ENCODE data around the gene NEK10.
"Not testable (repeated sequence)": the region's sequence is repeated elsewhere in the genome, so short reads cannot be mapped to it uniquely, and the experiment has no call there.

NEK10 gene, protein sequence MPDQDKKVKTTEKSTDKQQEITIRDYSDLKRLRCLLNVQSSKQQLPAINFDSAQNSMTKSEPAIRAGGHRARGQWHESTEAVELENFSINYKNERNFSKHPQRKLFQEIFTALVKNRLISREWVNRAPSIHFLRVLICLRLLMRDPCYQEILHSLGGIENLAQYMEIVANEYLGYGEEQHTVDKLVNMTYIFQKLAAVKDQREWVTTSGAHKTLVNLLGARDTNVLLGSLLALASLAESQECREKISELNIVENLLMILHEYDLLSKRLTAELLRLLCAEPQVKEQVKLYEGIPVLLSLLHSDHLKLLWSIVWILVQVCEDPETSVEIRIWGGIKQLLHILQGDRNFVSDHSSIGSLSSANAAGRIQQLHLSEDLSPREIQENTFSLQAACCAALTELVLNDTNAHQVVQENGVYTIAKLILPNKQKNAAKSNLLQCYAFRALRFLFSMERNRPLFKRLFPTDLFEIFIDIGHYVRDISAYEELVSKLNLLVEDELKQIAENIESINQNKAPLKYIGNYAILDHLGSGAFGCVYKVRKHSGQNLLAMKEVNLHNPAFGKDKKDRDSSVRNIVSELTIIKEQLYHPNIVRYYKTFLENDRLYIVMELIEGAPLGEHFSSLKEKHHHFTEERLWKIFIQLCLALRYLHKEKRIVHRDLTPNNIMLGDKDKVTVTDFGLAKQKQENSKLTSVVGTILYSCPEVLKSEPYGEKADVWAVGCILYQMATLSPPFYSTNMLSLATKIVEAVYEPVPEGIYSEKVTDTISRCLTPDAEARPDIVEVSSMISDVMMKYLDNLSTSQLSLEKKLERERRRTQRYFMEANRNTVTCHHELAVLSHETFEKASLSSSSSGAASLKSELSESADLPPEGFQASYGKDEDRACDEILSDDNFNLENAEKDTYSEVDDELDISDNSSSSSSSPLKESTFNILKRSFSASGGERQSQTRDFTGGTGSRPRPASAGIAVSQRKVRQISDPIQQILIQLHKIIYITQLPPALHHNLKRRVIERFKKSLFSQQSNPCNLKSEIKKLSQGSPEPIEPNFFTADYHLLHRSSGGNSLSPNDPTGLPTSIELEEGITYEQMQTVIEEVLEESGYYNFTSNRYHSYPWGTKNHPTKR

DNA sequence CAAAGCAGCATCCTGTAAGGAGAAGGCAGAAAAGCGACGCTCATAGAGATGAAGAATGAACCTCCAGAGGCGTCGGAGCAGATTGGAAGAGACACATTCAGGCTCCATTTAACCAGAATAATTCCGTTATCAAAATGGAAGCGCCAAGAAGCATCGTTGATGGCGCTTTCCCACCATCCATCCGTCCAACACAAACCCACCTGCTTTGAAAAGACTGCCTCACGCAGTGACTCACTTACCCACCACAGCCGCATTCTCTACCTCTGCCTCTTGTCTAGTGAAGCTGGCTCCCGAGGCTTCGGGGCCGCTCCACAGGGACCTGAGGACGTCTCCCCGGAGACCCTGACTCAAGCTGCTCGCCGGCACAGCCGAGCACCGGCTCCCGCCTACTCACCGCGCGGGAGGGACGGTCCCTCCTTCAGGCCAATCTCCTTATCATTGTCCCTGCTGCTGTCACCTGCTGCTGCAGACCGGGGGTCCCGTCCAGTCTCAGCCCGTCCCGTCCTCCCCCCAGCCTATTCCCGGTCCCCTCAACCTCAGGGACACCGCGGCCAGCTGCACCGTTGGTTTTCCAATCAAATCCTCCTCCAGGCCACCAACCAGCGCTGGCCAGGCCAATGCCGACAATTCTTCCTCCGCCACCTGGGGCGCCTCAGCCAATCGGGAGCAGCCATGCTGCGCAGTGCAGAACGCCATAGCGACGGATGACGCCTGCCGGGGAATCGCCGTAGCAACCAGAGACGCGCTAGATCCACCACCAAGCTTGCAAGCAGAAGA lies at the start of gene NEK10:
Gene NEK10 (minus strand): TSS at position 553 of the 777 bp plus-strand sequence. CDS start 16,501 bp downstream, outside the sequence.
- DNase-seq = peak; percentile 75

DNA sequence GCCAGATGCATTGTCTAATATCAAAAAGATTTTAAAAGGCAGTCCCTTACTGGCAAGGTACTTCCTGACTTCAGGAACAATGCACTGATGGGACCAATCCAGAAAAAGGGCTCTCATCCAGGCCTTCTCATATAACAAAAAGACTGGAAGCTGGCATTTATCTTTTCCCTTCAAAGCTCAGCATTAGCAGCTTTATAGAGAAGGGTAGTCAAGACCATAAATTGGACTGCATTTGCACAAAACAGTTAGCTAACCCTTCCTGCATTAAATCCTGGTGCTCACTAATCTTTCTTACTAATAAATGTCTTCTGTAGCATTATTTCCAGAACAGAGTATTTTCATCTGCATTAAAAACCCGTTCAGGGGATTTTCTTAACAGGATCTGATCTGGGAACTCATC lies 46.0 kb upstream of the NEK10 start:
- DNase-seq = no peak

DNA sequence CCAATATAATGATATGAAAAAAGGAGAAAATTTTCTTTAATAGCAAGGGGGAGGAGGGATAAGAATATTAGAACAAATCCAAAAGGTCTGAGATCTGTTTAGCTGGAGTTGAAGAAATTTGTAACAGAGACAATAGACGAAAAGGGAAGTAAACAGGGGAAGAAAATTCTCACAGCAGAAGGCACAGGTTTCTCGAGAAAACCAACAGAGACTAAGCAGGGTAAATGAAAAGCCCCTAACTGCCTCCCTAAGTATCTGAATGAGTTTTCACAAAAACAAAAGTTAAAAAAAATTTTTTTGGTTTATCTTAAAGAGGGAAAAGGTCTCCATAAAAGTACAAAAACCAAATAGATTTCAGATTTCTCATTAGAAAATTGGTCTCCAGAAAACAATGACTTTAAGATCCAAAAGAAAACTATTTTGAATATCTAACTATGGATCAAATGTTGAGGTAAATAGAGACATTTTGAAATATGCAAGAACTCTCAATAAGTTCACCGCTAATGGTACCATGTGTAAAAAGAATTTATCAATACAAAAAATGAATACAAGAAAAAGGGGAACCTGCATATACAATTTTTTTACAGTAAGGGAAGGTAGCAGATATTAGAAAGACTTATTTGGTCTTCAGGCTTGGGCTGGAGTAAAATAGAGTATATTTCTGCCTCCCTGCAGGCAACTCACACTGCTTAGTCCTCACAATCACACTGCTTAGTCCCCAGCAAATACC lies 23.9 kb upstream of the NEK10 start:
- no peak for DNase-seq

DNA sequence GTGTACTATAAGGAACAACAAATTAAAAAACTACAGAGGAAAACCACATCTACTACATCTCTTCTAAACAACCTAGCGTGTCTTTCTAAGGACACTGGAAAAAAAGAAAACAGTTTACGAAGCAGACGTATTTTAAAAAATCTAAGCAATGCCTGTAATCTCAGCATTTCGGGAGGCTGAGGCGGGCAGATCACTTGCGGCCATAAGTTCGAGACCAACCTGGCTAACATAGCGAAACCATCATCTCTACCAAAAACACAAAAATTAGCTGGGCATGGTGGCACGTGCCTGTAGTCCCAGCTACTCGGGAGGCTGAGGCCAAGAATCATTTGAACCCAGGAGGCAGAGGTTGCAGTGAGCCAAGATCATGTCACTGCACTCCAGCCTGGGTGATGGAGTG lies 23.2 kb upstream of the NEK10 start:
- not testable (repeated sequence) for DNase-seq

DNA sequence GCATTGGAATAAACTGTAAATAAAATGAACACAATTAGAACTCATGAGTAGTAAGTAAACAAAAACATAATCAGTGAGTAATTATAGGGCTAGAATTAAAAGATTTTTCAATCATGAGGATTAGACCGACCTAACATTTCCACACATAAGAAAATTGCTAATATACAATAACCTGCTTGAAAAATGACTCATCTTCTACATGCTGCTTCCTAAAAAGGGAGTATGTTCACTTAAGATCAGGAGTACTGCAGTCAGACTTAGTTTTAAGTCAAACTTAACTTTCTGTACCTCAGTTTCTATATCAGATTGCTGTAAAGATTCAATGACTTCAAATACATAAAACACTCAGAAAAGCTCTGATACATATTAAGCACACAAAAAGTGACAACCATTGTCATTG lies 22.6 kb upstream of the NEK10 start:
- DNase-seq = no peak

DNA sequence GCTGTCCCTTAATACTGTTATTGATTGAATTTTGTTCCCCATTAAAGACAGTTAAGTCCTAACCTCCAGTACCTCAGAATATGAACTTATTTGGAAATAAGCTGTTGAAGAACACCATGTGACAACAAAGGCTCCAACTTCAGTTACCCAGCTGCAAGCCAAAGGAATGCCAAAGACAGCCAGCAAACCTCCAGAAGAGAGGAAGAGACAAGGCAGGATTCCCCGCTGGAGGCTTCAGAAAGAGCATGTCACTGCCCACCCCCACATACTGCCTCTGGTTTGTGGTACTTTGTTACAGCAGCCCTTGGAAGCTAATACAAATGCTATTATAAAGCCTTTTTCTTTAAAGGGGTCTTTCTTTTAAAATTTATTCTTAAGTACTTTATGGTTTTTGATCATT lies 18.4 kb upstream of the NEK10 start:
- no peak for DNase-seq

DNA sequence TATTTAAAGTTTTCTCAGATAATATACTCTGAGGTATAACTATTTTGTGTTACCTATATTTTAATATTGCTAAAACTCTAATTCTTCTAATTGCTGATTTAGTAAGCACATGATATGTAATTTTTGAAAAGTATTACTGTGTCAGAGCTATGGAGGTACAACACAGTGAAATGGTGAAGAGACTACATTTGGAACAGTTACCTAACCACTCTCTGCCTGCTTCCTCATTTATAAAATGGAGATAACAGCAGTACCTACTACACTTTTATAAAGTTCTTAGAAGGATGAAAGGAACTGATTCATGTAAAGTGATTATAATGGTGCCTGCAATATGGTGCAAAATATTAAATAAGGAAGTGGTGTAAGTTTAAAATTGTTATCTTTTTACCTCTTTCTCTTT lies 16.3 kb upstream of the NEK10 start:
- no peak for DNase-seq

DNA sequence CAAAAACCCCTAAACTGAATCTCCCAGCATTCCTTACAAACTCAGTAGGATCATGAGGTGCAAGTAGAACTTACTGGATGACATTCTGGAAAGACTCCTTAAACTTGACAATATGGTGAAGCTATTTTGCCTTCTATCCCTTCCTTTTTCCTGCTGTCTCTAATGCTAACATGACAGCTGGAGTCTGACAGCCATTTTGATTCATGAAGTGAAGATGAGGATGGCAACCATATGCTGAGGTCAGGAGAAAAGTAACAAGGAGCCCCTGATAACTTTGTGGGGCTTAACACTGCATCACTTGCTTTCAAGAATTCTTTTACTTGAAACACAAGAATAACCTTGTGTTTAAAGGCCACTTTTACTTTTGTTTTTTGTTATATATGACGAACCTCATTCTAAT lies 15.0 kb upstream of the NEK10 start:
- DNase-seq = no peak

DNA sequence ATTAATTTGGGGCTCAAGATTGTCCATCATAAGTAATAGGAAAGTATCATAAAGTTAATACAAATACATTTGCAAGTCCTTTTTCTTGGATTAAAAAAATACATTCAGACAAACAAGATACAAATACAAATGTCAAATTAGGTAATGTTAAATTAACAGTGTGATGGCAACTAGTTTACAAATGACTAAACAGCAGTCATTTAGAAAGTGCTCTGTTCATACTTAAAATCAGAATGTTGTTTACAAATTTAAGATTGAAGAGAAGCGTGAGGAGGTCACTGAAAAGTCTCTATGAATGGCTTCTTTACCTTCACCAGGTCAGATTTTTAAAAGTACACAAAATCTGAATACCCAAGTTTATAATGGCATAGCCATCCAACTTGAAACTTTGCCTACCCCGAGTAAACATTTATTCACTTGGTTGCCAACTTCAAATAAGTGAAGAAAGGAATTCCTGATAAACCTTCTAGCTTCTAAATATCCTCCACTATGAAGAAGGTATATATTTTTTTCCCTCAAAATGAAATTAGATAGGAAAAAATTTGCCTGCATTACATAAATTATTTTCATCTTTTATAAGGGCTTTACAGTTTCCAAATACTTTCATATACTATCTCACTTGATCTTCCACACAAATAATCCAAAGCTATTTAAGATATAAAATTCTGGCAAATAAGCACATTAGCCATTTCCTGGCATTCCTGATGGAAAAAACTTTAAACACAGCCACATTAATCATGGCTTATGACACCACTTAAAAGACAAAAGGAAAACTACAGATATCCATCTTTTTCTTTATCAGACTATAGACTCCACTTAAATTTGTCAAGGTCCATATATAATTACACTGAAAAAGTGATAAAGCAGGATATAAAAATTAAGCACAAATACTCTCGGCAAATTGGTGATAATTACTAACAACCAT lies 11.5 kb upstream of the NEK10 start:
- no peak for DNase-seq

DNA sequence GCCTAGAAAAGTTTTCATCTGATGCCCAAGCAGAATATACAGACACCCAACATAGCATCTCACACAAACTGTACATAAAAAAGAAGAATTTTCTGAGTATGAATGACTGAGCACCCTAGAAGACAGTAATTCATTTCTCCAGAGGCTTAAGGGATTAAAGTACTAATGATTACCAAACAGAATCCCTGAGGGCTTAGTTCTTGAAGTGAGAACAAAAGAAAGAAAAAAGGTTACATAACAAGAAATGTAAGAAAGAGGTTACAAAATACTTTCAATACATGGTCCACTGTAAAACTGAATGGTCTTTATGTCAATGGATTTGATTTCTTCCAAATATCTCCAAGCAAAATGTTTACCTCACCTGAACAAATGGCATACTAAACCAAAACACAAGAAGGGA lies 9.1 kb upstream of the NEK10 start:
- DNase-seq = no peak

DNA sequence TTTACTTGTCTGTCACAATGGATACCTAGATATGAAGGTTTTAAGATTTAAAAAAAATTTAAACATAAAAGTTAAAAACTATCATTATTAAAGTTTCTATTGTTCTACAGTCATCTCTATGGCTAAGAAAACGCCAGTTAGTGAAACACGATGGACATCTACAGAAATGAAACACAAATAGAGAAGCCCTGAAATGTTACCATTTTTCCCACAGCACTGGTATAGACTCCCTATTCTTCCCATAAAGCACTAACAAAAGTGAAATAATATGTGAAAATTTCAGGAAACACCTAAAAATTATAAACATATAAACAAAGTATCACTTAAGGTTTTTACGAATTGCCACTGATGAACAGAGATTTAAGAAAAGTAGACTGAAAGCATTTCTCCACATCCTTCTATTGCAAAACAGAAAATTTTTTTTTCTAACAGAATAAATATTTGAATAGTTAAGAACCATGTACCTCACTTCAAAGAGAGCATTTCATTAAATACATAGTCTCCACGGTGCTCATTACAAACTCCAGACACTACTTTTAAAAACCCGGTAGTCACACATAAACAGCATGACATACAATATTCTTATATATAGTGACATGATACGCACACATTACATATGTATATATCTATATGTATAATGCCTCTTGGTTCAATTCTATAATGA lies 7.1 kb upstream of the NEK10 start:
- DNase-seq = no peak

DNA sequence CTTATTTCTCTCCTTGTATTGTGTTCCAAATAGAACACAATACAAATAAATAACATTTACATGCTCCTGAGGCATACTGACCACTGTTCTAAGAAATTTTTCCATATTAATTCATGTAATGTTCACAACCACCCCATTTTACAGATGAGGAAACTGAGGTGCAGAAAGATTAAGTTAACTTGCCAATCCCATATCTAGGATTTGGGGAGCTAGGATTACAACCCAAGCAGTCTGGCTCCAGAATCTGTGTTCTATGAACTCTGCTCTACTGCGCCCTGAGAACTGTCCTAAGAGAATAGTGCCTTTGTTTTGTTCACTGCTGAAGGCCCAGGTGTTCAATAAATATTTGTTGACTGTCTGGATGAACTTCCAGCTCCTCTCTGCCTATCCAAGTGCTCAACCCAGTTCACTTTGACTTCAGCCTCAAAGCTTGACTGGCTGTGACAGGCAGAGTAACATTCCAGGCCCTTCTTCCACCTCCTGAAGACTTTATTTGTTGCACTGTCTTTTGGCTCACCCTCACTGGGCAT lies 3.1 kb downstream of the NEK10 start:
- no peak for DNase-seq

DNA sequence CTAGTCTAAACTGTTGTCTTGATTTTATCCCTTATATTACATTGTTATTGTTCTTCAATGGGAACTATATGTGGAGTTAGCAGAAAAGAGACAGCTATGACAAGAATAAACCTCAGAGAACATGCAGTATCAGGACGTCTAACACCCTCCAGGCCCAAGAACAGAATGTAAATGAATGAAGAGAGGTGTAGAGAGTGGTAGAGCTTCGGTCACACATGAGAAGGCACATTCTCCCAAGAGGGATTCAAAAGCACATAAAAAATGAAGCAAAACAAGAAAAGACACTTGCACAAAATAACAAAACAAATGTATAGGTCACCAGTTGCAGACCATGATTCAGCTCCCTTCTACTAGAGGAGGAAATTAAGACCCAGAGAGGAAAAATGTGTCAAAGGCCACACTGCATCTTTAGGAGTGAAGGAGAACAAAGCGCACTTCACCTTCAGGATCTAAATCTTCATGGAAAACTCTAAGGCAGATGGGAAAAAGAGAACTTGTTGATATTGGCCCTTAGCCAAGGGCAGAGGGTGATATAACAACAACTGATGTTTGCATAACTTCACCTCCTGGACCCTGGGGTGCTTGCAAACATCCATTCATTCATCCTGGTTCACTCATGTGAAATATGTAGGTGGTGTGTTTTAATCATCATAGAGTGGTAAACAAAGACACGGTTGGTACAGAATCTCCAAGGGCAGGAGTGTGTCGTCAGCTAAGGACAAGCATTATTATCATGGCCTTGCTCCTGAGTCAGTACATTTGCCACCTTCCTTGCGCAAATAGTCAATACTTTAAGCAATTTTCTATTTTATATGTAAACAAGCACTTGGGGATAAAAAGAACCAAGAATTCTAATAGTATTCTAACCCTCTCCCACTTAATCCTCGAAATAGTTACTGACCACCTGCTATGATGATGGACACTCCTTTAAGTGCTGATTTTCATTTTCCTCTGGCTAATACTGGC lies 8.8 kb downstream of the NEK10 start:
- peak; percentile 64 for DNase-seq

DNA sequence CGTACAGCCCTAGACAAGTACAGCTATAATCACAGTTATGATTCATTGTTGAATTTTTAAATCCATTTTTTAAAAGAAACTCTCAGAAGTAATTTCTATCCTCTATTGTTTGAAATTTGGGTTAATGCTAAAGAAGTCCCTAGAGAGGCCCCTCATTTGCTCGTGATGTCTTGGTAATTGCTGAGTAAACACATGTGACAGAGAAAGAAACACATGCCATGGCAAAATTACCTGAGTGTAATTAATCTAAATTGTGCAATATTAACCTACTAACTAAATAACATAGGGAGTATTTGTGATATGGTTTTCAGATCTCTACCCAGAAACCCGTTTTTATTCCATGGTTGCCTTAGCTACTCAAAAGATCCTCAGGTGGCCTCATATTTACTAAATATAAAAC lies 10.8 kb downstream of the NEK10 start:
- DNase-seq = peak; percentile 7

DNA sequence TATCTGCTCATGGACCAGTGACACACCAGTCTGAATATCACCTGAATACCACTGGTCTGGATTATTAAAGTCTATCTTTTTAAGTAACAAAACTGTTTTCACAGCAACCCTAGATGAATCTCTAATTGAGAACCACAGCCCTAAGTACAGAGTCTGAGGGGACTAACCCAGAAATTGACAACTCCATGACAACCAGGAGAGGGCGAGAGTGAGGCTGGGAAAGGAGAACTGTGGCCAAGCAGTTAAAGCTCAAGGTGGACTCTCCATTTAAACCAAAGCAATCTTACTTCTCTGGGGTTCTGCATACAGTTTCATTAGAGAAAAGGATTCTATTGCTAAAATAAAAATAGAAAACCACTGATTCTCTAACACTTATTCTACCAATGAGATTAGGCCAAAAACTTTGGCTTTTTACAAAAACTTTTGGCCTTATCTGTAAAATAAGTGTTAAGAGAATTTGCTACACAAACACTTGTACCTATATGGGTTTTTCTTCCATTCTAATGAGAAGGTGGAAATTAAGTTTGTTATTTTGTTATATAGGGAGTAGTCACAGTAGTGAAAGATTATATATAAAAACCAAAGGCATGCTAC lies 11.4 kb downstream of the NEK10 start:
- DNase-seq = no peak

DNA sequence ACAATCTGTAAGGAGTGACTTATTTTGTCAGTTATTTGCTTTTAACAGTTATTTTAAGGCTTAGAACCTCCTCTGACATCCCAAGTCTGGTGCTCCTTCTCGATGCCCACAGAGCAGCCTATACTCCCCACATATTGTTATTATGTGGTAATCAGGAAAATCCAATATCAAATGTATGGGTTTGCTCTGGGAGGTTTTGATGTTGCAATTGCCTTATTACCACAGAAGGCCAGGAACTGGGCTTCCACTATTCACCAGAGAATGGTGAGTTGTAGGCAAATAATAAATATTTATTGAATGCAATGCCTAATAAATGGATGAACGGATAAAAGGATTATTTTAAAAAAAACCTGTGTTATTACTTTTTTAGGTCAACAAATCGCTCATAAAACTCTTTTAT lies 12.2 kb downstream of the NEK10 start:
- DNase-seq = no peak

DNA sequence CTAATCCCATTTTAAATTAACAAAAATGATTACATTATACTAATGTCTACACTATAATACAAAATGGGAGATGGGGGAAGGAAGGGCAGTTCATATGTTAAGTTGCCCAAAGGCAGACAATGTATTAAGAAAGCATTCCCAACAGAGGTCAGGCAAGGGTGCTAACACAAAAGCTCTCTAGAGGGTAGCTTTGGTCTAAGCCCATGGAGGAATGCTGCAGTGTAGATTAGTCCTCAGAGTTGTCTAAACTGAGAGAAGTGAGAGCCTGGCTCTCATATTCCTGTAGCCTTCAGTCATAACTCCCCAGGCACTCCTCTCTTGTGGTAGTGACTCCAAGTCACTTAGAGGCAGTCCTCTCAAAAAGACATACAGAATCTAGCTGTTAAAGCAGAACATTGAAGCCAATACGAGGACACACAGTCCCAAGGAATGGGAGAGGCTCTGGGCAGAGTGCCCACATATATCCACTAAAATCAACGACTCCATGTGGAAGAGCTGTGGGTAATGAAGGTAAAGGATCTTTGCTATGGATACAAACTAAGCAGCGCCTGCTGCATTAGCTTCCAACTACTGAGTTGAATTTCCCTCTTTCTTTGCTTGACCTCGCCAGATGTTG lies 14.5 kb downstream of the NEK10 start:
- DNase-seq = no peak

DNA sequence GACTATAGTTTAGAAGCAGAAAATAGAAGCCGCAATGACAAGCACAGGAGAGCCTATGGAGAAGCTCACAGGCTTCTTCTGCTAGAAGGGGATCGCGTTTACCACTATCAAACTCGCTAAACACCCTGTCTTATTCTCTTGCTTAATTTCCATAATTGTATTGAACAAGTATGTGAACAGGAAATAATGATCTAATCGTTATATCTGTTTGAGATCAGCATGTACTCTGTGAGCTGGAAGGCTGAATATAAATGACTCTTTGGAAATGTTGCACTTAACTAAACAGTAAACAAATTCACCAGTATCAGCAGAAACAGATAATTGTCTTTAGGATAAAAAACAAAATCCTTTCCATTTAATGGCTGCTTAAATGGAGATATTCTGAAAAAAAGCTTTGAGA lies 15.0 kb downstream of the NEK10 start:
- no peak for DNase-seq

Measured in COR-L47 (cell line).